OCI-LY3 (cell line): Measurements from ENCODE around the gene SBK3.

ENCODE experiments used
- H2AFZ ChIP-seq: fragments of 200-600, 300-600 bp; shearing (Covaris generic); 2 replicates; pipeline ENCODE4 v1.6.0; 2014; ENCODE audit warnings: antibody characterized with exemption, low read depth, low read length
- H3K27ac ChIP-seq: fragments of 200-600, 300-600 bp; sonication (generic); 2 replicates; pipeline ENCODE4 v1.5.1; 2014; ENCODE audit warnings: mild to moderate bottlenecking, low read length, moderate library complexity, mixed read lengths
- H3K27me3 ChIP-seq: fragments of 200-600, 300-600 bp; sonication (generic); 2 replicates; pipeline ENCODE4 v1.6.1; 2014; ENCODE audit warnings: low read depth, low read length, mixed read lengths
- H3K36me3 ChIP-seq: fragments of 200-600, 300-600 bp; sonication (generic); replicated peaks from 2 replicates; pipeline ENCODE3; 2014; ENCODE audit warnings: low read depth, low read length, mixed read lengths
- H3K4me1 ChIP-seq: fragments of 300-600, 200-600 bp; sonication (generic); 2 replicates; pipeline ENCODE4 v1.6.1; 2014; ENCODE audit warnings: low read length, mixed read lengths
- H3K4me2 ChIP-seq: fragments of 200-600, 300-600 bp; sonication (generic); 2 replicates; pipeline ENCODE4 v1.6.1; 2014; ENCODE audit warnings: low read length, mixed read lengths
- H3K4me3 ChIP-seq: fragments of 300-600, 200-600 bp; sonication (generic); 2 replicates; pipeline ENCODE4 v1.5.1; 2014; ENCODE audit warnings: antibody characterized with exemption, mild to moderate bottlenecking, low read length, moderate library complexity
- H3K79me2 ChIP-seq: fragments of 300-600, 200-600 bp; shearing (Covaris generic); 2 replicates; pipeline ENCODE4 v1.6.1; 2014; ENCODE audit warnings: mild to moderate bottlenecking, low read length, mixed read lengths
- H3K9ac ChIP-seq: fragments of 300-600, 200-600 bp; shearing (Covaris generic); 2 replicates; pipeline ENCODE4 v1.6.0; 2014; ENCODE audit warnings: mild to moderate bottlenecking, low read length, moderate library complexity
- H3K9me3 ChIP-seq: fragments of 200-600, 300-600 bp; shearing (Covaris generic); 2 replicates; pipeline ENCODE4 v1.6.1; 2014; ENCODE audit warnings: low read length, mixed read lengths; ENCODE audit not compliant: insufficient read depth
- H4K20me1 ChIP-seq: fragments of 200-600, 300-600 bp; sonication (generic); 2 replicates; pipeline ENCODE4 v1.6.1; 2016; ENCODE audit warnings: low read length, mixed read lengths; ENCODE audit not compliant: insufficient read depth
- EZH2phosphoT487 ChIP-seq: fragments of 200-600 bp; shearing (Covaris generic); IDR thresholded peaks from 2 replicates; pipeline ENCODE4 v1.6.1; 2018; ENCODE audit warnings: antibody characterized with exemption, mixed run types, low read depth
- TF ChIP-seq, protein P1 (sequence below): fragments of 200-600, 300-600 bp; sonication (generic); IDR thresholded peaks from 2 replicates; pipeline ENCODE4 v1.5.1; 2014; ENCODE audit warnings: antibody characterized with exemption, low read length, low read depth

The SBK3 gene

DNA sequence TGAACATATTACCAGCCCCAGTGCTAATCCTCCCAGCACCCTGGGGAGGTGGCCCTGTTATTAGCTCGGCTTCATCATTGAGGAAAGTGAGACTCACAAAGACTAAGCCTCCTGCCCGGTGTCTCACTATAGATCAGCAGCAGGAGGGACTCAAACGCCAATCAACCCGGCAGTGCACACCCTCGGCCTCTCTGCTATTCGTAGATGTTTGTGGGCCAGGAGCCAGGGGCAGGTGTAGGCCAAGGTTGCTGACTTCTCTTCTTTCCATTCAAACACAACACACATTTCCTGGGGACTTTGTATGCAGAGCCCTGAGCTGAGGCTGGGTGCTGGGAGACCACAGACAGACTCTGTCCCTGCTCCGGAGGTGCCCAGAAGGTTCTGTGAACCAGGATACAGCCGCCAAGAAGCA is 9.4 kb upstream of the SBK3 start:
- Histone ChIP-seq H2AFZ (no peak overlapping the region), H3K27ac (no peak overlapping the region), H3K4me1 (peaks cover 5% of the 10 kb centered on the region; the same call in 1 of the 2 replicates), H3K79me2 (no peaks in the 10 kb centered on the region), H3K9ac (no peak overlapping the region), H3K36me3 (no peaks in the 10 kb centered on the region), H3K27me3 (peaks cover 10% of the 10 kb centered on the region; the same call in 1 of the 2 replicates), H3K9me3 (no peaks in the 10 kb centered on the region), H3K4me2 (no peak overlapping the region), H4K20me1 (no peaks in the 10 kb centered on the region), H3K4me3 (no peak overlapping the region)
- TF ChIP-seq, protein P1, sequence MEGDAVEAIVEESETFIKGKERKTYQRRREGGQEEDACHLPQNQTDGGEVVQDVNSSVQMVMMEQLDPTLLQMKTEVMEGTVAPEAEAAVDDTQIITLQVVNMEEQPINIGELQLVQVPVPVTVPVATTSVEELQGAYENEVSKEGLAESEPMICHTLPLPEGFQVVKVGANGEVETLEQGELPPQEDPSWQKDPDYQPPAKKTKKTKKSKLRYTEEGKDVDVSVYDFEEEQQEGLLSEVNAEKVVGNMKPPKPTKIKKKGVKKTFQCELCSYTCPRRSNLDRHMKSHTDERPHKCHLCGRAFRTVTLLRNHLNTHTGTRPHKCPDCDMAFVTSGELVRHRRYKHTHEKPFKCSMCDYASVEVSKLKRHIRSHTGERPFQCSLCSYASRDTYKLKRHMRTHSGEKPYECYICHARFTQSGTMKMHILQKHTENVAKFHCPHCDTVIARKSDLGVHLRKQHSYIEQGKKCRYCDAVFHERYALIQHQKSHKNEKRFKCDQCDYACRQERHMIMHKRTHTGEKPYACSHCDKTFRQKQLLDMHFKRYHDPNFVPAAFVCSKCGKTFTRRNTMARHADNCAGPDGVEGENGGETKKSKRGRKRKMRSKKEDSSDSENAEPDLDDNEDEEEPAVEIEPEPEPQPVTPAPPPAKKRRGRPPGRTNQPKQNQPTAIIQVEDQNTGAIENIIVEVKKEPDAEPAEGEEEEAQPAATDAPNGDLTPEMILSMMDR = no peak
- no peak for TF ChIP-seq EZH2phosphoT487

DNA sequence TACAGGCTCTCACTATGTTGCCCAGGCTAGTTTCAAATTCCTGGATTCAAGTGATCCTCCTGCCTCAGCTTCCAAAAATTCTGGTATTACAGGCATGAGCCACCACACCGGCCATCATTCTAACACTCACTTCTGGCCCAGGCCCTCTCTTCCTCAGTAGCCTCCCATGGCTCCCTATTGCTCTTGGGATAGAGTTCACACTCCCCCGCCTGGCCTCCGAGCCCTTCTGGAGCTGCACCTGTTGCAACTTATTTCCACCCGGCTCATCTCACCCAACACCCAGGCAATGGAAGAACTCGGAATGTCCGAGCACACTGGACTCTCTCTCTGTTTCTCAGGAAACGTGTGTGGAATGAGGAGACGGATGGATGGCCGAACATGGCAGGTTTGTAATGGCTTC is 9.0 kb upstream of the SBK3 start:
- no peak overlapping the region for H2AFZ ChIP-seq
- H3K9me3 ChIP-seq = no peaks in the 10 kb centered on the region
- peaks cover 10% of the 10 kb centered on the region; the same call in 1 of the 2 replicates for H3K4me1 ChIP-seq
- H3K27me3 ChIP-seq = peaks cover 10% of the 10 kb centered on the region; the same call in 1 of the 2 replicates
- H3K79me2 ChIP-seq = no peaks in the 10 kb centered on the region
- no peak overlapping the region for H3K27ac ChIP-seq
- H3K9ac ChIP-seq = no peak overlapping the region
- no peaks in the 10 kb centered on the region for H4K20me1 ChIP-seq
- H3K36me3 ChIP-seq = no peaks in the 10 kb centered on the region
- TF ChIP-seq, protein P1 = no peak
- no peak for TF ChIP-seq EZH2phosphoT487
- H3K4me3 ChIP-seq = no peak overlapping the region
- H3K4me2 ChIP-seq = no peak overlapping the region

DNA sequence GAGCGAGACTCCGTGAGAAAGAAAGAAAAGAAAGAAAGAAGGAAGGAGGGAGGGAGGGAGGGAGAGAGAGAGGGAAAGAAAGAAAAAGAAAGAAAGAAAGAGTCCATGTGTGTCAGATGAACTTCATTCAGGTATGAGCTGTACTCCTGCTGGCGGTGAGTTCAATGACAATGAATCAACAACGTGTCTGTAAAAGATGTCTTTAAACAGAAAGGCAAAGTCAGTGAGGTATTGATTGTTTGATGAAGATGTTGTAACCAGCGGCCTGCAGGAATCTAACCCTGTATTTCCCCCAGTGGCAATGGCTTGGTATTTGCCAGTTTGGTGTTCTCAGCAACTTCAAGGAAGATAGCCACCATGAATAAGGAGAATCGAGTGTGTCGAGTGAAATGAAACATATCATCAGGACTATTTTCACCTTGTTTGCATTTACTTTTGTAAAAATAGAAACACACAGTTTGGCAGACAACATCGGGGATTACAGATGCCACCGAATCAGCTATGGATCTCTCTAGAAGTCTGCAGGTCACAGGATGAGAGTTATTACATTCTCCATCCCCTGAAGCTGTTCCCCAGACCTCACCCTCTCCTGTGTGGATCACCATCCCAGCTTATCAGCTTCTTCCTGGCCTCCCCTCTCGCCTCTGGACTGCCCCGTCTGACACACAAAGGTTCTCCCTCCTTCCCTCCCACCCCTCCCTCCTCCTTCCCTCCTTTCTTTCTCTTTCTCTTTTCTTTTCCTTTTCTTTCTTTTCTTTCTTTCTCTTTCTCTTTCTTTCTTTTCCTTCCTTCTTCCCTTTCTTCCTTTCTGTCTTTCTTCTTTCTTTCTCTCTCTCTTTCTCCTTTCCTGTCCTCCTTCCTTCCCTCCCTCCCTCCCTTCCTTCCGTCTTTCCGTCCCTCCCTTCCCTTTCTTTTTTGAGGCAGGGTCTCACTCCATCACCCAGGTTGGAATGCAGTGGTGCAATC is 8.2 kb upstream of the SBK3 start:
- H3K4me1 ChIP-seq = peaks cover 10% of the 10 kb centered on the region; the same call in 1 of the 2 replicates
- H3K4me3 ChIP-seq = no peak overlapping the region
- no peaks in the 10 kb centered on the region for H3K36me3 ChIP-seq
- peaks cover 10% of the 10 kb centered on the region; the same call in 1 of the 2 replicates for H3K27me3 ChIP-seq
- no peaks in the 10 kb centered on the region for H4K20me1 ChIP-seq
- no peak overlapping the region for H3K9ac ChIP-seq
- H3K9me3 ChIP-seq = no peaks in the 10 kb centered on the region
- no peaks in the 10 kb centered on the region for H3K79me2 ChIP-seq
- TF ChIP-seq, protein P1 = no peak
- no peak for TF ChIP-seq EZH2phosphoT487
- H3K27ac ChIP-seq = no peak overlapping the region
- no peak overlapping the region for H3K4me2 ChIP-seq
- H2AFZ ChIP-seq = no peak overlapping the region

DNA sequence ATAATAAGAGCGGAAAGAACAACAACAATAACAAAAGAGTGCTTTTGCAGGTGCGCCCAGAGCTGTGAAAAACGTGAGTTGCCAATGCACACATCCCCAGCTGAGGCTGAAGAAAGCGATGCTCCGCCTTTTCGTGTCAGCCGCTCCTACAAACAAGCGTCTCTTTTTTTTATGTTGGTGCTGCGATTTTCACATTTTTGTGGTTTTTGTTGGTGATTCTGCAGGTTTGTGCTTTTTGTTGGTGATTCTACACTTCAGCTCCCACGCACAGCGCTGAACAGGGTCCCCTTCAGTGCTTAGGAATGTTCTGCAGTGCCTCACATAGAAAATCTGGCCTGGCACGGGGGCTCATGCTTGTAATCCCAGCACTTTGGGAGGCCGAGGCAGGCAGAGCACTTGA is 7.3 kb upstream of the SBK3 start:
- no peak overlapping the region for H2AFZ ChIP-seq
- no peak overlapping the region for H3K4me2 ChIP-seq
- no peak overlapping the region for H3K27ac ChIP-seq

More for the DNA sequence above, 7.3 kb upstream of the SBK3 start:
- no peaks in the 10 kb centered on the region for H4K20me1 ChIP-seq
- no peaks in the 10 kb centered on the region for H3K36me3 ChIP-seq
- H3K4me3 ChIP-seq = no peak overlapping the region
- H3K27me3 ChIP-seq = peaks cover 10% of the 10 kb centered on the region; the same call in 1 of the 2 replicates
- H3K4me1 ChIP-seq = peaks cover 10% of the 10 kb centered on the region; the same call in 1 of the 2 replicates
- no peak for TF ChIP-seq EZH2phosphoT487
- TF ChIP-seq, protein P1 = no peak
- no peaks in the 10 kb centered on the region for H3K9me3 ChIP-seq
- no peak overlapping the region for H3K9ac ChIP-seq
- H3K79me2 ChIP-seq = no peaks in the 10 kb centered on the region
